Inferior parietal cortex (tissue), 1 donor: ENCODE measurements around the gene BTK.

ENCODE experiments used
- DNase-seq: peaks from one replicate; pipeline ENCODE4 v3.0.0-alpha.2; 2016; ENCODE audit errors: extremely low spot score

Gene BTK

DNA sequence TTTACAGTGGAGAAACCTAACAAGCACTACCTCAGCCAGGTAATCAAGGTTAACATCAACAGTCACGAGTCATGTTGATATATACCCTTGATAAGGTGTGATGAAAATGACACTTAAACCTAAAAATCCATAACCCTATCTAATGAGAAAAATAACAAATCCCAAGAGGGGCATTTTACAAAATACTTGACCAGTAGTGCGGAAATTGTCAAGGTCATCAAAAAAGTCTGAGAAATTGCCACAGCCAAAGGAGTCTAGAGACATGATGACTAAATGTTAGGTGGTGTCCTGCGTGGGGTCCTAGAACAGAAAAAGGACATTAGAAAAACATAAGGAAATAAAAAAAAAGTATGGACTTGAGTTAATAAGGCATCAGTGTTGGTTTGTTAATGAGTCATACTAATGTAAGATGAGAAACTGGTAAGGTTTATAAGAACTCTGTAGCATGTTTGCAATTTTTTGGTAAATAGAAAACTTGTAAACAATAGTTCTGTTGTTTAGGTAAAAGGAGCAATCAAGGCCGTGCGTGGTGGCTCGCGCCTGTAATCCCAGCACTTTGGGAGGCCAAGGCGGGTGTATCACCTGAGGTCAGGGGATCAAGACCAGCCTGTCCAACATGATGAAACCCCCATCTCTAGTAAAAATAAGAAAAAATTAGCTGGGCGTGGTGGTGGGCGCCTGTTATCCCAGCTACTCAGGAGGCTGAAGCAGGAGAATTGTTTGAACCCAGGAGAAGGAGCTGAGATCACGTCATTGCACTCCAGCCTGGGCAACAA is 7.7 kb upstream of the BTK start:
- no peak for DNase-seq

DNA sequence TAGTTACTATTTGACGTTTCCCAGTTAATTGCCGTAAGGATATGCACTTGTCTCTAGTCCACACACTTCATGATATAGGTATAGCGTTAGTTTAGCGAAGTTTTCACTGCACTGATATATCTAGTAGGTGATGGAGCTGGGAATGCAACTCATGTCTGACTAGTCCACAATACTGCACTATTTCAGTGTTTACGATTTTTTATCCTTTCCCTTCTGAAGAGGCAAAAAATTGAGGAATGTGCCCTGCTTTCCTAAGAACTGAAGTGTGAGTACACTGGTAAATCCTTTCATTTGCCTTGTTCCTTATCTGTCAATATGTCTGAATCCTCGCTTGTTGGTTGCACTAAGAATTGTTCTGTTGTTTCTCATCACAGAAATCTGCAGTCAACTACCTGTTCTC is 5.8 kb upstream of the BTK start:
- no peak for DNase-seq

DNA sequence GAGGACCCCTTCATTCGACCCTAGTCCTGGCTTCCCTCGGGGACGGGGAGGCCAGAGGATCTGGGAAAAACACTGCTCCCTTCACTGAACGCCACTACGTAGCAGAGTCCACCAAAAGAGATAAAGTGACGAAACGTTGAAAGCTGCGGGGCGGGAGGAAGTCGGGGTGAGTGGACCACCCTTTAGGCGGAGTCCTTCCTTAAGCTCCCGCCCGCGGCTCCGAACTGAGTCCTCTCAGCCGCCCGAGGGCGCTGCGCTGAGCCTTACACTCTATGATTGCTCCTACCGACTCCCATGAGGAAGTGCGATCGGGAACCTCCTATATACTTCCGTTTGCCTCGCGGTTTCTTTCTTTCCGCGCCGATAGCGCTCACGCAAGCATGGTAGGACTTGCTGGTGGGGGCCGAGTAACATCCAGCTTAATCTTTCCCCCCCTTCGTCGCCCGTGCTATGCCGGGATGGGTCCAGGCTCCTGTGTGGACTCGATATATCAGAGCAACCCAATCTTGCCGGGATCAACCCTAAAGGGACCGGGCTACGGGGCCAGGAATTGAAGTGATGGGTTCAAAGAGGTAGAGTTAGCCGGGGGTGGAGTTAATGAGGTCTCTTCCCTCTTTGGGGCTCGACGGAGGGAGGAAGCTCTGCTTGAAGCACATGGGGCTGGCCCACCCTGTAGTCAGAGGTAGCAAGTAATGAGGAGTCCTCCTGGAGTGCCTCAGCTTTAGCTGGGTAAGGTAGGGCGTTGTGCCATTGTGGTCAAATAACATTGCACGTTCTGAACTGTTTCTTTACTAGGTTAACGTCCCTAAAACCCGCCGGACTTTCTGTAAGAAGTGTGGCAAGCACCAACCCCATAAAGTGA is 4.9 kb upstream of the BTK start, which contains the start of gene RPL36A:
RPL36A (plus strand) TSS at position 348 of the 862 bp plus-strand sequence; CDS start at position 381, 33 bp downstream.
- peak; percentile 88 for DNase-seq

DNA sequence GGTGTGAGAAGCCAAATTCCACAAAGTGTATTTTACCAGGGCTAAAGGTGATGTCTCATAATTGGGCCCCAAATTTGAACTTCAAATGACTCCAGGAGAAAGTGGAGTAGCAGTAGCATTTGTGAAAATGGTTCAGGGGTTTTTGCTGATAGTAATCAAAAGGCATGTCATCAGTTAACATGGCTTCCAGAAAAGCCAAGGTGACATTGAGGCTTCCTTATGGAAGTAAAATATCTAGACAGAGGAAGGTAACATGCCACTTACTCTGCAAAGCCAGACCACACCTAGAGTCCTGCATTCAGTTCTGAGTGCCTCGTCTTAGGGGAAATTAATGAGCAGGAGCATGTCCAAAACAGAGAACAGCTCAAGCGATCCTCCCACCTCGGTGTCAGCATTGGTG is 2.6 kb upstream of the BTK start:
- DNase-seq = no peak

DNA sequence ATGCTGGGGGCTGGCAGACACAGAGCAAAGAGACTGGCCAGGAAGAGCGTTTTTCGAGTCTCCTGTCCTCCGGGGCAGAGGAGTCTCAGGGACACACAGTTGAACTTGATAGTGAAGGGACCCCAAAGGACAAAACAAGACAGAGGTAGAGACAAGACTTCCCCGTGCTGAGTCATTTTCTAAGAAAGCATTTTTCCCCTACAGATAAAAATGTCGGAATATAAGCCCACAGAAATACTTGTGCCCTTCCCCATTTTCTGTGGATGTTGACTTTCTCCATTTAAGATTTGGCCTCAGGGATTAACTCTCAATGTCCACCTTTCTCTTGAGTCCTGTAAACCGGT is 523 bp upstream of the BTK start:
- no peak for DNase-seq

DNA sequence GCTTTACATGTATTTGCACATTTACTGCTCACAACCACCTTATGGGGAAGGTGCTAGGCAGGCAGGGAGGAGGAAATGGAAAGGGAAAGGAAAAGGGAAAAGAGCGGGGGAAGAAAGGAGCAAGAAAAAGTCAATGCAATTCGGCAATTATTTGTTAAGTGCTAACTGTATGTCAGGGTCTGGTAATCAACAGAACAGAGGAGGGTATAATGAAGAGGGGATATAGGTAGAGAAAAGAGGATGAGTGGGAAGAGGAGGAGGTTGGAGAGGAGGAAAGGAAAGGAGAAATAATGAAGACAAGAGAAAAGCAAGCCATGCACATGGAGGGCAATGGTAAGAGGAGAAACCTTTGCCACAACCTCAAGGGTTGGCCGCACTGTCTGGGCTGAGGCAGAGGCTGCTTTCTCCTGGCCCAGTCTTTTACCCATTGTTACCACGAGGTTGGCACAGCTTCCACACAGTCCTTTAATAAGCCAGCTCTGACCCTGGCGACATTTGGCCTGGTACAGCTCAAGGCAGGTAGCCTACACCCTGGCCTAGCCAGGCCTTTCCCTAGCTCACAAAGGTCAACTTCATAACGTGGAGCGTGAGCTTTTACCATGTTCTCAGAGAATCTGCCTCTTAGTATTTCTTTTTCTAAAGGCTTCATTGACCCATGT is 836 bp downstream of the BTK start:
- no peak for DNase-seq

DNA sequence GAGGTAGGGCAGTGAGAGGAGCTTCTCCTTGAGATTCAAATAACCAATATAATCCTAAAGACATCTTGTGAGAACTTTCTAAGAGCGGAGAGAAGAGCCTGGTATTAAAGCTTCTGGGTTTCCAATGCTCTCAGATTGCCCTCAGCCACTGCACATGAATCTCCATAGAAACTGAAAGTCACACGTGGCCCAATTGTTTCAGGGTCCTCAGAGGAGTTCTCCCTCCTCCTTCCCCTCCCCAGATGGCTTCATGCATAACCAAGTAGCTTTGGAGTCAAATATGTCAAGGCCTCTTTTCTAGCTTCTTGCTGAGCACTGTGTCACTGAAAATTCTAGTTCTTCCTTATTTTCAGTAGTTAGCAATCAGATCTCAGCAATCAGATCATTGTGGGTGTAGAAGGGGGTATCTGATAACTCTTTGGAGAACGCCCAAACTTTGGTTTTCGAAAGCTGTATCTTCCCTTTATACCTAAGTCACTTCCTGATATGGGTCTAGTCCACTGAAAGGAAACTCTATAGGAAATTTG is 2.2 kb downstream of the BTK start:
- DNase-seq = no peak

DNA sequence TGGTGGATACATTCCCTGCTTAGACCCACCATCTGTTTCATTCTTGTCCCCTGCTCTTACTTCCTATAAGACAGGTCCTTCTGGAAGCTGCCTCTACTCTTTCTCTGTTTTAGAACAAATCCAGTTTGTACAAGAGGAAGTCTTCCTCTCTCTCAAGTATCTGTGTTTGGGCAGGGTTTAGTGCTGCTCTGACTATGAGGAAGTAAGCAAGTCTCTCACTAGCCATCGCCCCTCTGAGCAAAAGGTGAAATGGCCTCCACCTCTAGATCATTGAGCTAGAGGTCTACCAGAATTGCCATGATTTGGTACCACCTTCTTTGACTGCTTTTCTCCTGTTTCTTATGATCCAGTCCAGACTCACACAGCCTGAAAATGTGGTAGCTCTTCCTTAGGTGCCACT is 8.4 kb downstream of the BTK start:
- no peak for DNase-seq

DNA sequence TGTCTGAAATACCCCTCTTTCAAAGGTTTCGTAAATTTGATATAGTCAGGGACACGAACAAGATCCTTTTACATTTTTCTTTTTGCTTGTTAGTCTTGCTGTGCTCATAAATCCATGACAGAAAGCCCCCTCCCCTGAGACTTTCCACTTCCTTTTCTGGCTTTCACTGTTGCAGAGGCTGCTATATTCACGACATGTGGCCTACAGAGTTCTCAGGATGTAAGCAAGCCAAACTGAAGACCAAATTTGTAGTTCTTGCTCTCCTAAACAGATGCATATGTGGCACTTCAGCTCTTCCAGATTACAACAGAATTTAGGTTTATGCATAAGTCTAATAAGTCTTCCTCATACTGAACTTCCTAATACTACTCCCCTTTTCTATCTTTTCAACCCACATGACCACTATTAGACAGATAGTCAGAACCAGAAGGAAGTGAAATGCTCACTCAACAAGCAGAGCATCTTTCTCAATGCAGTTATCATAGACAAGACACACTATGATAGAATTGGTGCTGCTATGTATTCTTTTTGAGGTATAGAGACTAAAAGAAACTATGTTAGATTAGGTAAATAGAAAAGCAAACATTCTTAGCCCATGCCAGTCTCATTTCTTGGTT is 15.0 kb downstream of the BTK start:
- DNase-seq = no peak

DNA sequence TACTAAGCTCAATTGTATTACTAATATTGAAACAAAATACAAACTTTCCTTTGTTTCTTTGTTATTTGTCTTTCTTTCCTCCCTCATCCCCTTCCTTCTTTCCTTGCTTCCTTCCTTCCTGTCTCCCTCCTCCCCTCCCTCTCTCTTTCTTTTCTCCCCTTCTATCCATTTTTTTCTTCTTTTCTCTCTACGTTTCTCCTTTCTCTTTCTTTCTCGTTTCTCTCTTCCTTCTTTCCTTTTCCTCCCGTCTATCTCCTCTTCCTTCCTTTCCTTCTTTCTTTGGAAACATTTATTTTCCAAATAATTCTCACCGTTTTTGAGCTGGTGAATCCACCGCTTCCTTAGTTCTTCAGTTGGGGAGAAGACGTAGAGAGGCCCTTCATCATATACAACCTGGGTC is 16.3 kb downstream of the BTK start:
- no peak for DNase-seq

DNA sequence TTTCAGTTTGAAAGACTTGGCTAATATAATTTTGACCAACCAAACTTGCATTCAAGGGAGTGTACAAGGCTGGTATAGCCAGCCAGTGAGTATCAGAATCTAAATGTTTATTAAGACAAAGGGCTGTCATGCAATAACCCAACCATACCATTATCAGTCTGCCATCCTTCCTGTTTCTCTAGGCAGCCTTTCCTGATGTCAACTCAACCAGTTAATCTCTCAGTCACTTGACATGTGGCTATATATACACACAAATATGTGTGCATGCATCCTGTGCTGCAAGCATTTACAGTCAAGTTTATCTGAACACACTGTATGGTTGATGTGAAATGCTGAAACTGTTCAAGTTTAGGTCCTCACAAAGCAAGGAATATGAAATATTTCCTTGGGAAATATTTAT is 17.2 kb downstream of the BTK start:
- DNase-seq = no peak

DNA sequence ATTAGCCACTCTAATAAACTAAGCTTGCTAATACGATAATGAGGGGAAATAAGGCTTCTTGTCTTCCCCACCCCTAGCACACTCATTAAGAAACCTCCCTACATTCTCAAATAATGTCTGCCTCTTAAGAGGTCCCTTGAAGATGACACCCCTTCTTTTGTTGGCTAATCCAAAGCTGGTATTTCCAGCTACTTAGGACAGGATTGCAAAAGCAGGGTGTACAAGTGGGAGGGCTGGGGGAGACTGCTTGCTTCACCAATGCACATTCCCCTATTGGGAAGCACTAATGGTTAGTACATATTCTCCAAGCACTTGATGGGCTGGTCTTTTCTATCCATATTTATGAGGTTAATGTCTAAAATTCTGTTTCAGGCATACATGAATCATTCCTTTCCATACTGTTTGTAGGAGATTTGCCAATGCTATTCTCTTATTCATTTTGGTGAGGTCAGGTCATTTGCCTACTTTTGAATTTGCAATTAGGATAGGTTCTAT is 20.6 kb downstream of the BTK start:
- no peak for DNase-seq

DNA sequence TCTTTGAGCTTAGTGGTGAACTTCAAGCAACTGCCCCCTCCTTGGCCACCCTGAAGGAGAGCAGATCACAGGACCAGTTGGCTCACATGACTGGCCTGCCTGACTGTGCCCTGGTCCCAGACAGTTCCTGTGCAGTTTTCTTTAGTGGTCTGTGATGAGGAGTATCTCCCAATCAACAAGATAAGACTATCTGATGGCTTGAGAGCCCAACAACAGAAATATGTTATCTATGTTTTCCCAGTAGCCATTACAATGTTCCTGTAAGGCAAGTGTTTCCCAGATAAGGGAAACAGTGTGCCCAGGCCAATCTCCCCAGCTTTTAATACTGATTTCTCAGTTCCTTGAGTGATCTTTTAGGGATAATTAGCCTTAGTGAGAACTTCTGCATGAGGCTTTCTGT is 23.2 kb downstream of the BTK start:
- DNase-seq = no peak

DNA sequence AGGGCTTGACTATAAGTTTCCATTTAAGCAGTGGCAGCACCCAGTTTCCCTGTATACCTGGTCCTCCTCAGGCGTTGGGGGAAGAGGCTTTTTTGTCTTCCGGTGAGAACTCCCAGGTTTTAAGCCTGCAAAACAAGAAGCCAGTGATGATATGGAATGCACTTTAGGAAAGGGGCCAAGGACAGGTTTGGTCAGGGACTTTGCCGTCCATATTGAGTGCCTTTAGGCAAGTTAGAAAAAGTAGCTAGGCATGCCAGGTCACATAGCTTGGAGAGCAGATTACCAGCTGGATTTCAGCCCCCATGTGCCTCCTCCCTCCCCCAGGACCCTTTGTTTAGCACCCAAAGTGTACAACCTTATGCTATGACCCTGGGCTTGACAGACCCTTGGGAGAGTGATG is 23.9 kb downstream of the BTK start:
- DNase-seq = no peak

DNA sequence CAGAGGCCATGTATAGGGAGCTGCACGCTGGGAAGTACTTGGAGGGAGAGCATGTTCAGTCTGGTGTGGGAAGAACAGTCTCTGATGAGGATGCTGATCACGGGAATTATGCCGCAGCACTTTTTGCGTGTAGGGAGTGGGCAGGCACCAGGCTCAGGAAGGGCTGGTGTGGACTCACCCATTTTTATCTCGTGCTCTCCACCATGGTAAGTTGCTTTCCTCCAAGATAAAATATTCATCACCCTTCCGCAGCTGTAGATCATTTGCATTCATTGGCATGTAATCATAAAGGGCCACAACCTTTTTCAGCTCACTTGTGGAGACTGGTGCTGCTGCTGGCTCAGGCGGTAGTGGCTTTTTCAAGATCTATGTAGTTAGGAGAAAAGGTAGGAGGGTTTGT is 25.6 kb downstream of the BTK start:
- no peak for DNase-seq

DNA sequence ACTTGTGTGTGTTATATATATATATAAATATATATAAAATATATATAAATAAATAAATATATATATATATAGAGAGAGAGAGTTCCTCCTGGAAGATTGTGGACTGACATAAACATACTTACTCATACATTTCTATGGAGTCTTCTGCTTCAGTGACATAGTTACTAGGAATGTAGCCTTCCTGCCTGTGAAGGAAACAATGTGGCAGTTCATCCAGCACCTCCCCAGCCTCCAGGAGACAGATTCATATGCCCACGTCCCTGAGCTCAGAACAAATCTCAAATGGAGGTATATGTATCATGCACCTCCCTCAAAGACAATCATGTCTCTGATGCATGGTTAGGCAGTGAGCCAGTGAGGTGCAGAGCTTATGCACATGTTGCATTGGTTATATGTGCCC is 26.0 kb downstream of the BTK start:
- DNase-seq = no peak

DNA sequence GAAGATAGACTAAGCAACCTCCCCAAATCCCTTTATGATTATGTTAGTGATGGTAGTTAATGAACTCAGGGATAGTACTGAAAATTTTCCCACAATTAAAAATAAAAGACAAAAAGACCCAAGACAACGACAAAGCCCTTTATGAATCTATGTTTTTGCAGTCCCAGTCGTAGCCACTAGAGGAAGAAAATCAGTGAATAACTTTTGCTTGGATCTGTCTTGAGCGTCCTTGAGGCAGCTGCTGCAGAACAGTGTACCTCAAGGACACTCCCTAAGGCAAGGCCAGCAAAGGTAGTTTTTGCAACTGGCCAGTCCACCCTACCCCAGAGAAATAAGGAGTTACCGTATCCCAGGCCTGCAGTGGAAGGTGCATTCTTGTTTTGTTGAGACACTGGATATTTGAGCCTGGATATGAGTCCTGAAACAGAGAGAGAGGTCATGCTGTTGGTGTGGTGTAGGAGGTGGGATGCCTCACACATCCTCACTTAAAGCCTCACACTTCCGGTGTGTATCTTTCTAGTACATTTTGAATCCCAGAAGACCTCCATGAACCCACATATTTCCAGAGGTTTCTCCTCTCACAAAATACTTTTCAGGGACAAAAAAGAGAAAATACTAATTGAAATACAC is 28.7 kb downstream of the BTK start:
- DNase-seq = no peak

DNA sequence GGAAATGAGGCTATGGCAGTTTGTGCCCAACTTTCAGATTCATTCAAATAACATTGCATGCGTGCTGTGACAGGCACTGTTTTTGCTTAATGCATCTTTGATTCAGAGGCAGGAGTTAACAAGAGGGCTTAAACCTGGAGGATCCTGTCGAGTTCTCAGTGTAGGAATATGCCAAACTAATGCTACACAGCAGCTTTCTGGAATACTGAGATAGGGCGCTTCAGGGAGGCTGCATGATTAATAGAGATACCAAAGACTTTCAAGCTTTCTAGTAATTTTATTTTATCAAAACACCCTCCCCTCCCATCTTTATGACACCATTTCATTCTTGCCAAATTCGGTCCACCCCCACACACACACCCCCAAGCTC is 36.8 kb downstream of the BTK start:
- DNase-seq = no peak

DNA sequence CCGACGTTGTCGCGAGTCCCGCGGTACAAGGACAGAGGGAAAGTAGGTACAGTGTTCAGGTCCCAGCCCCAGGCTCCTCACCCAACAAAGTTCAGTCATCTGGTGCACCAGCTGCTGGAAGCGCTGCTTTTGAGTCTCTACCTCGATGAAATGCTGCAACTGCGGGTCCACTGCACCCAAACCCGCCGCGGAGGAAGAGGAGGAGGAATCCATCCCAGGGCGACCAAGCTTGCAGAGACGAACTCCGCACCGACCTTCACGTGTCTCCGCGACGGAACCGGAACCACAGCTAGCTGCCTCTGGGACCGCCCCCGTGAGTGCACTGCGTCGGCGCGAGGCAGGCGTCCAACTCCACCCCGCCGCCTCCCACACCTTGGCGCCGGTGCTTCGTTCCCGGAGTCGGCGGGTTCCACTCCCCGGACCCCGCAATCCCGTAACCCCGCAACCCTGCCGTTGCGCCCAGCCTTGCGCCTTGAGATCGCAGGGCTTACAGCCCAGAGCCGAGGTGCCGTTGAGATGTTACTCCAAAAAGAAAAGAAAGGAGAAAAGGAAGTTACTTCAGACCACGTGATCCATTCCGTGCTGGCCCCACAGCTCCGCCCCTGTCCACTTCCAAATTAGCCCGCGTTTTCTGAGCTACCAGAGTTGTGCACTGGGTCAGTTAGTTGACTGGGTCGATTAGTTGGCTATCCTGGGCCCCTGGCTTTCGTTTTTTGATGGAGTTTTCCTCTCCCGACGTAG is 37.4 kb downstream of the BTK start, which contains the start of gene TIMM8A:
TIMM8A (minus strand) TSS at position 291 of the 741 bp plus-strand sequence; CDS start at position 213, 78 bp downstream.
- peak; percentile 71 for DNase-seq

DNA sequence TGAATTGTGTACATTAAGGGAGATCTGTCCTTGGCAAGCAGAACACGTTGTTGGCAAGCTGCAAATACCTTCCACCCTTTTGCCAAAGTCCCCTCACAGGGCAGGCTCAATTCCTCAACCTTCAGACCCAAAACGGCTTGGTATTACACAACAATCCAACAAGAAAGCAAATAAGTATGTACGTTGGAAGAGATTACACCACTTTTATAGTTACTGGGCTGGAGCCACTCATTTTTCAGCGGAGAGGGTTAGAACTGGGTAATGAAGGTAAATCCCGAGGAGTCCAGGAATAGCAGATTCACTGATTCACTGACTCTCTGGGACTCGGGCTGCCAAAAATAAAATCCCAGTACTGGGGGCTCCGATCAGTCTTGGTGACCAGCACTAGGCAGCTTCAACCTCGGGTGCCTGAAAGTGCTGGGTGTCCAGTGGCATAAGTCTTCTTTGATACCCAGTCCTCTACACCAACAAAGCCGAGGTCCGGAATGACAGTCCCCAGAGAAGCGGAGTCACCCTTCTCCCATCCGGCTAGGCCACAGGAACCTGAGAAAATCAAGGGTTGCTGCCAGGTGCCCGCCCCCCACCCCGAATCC is 38.0 kb downstream of the BTK start:
- no peak for DNase-seq
